Activated B cell treated with CpG ODN at 0.5 μM for 24 hours (primary cell): ENCODE data around the gene MYZAP. TPM values are rescaled to one million over a fixed set of nuclear protein-coding genes. Genes with fewer than 3 reads are reported as not detected.

Experiments
- ATAC-seq: fragments of 200-7000 bp; cut with Tn5 transposase; one replicate; pipeline ENCODE4 v1.10.0; 2021; ENCODE audit warnings: low read depth, mild to moderate bottlenecking, moderate library complexity
- CTCF ChIA-PET: fragments of 350-600 bp; sonication (Branson Sonifier 250); formaldehyde crosslinking; loops from one replicate; lab custom pipeline; 2021; ENCODE audit warnings: antibody characterized with exemption; lab: Charles Lee
- POLR2A ChIA-PET: fragments of 350-600 bp; sonication (Branson Sonifier 250); formaldehyde crosslinking; loops from one replicate; lab custom pipeline; 2021; ENCODE audit warnings: antibody characterized with exemption; lab: Charles Lee
- DNase-seq: peaks from one replicate; pipeline ENCODE4 v3.0.0; 2022
- H3K27ac Mint-ChIP-seq: one replicate; pipeline ENCODE4 v1.8.0; 2020; ENCODE audit warnings: mixed read lengths
- H3K27me3 Mint-ChIP-seq: one replicate; pipeline ENCODE4 v1.8.0; 2021; ENCODE audit warnings: mixed read lengths
- H3K36me3 Mint-ChIP-seq: one replicate; pipeline ENCODE4 v1.8.0; 2021; ENCODE audit warnings: low read depth, mixed read lengths
- H3K4me1 Mint-ChIP-seq: one replicate; pipeline ENCODE4 v1.8.0; 2021; ENCODE audit warnings: mixed read lengths
- H3K4me3 Mint-ChIP-seq: one replicate; pipeline ENCODE4 v1.8.0; 2020; ENCODE audit warnings: mild to moderate bottlenecking, mixed read lengths
- H3K9me3 Mint-ChIP-seq: one replicate; pipeline ENCODE4 v1.8.0; 2020; ENCODE audit warnings: mixed read lengths
- CTCF ChIP-seq: fragments of 200-600 bp; IDR thresholded peaks from one replicate; pipeline ENCODE4 v1.8.0; 2022; ENCODE audit warnings: antibody characterized with exemption, mild to moderate bottlenecking
- intact Hi-C: fragments of 100-400 bp; cut with micrococcal nuclease; formaldehyde crosslinking; loops from one replicate; pipeline ENCODE4 v1.15.1; 2024
- total RNA-seq: library from RNA; stranded (reverse); gene quantifications from 2 replicates; pipeline ENCODE4 v1.2.3, GENCODE V29; 2022

The MYZAP gene
- total RNA-seq, 1 donor from 2014 or later, result 1.00 TPM

GRCh38 chr15:57578288-57578900 is 13.3 kb upstream of the MYZAP start:
- Mint-ChIP-seq H3K4me3 (no peak overlapping the region), H3K27ac (no peak overlapping the region), H3K36me3 (peaks cover 2% of the 10 kb centered on the region), H3K27me3 (peaks cover 31% of the 10 kb centered on the region), H3K9me3 (peaks cover 6% of the 10 kb centered on the region), H3K4me1 (no peaks in the 10 kb centered on the region)
- intact Hi-C loops, result no loop called here
- POLR2A ChIA-PET, result no interaction called here
- TF ChIP-seq CTCF, result no peak
- DNase-seq (no peak), ATAC-seq (no peak)
- CTCF ChIA-PET, result no interaction called here

DNA sequence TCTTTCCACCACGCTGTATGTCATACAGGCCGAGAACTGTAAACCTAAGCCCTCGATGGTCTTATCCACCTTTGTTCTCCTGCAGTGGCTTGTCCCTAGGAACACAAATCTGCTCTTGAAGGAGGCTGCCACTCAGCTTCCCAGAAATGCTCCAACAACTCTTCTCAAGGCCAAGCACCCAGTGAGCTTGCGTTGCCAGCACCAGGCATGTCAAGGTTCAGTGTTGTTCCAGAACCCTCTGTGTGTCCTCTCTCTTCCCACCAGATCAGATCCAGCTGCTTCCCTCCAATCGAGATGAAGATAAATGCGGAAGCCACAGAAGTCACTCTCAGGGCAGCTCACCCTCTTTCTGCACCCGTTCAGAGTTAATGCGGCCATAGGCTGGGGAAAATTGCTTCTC is 11.3 kb upstream of the MYZAP start:
- intact Hi-C loops, result no loop called here
- peaks cover 5% of the 10 kb centered on the region for H3K36me3 Mint-ChIP-seq
- no peak for TF ChIP-seq CTCF
- ATAC-seq, result no peak
- H3K9me3 Mint-ChIP-seq, result peaks cover 9% of the 10 kb centered on the region
- peaks cover 4% of the 10 kb centered on the region for H3K4me1 Mint-ChIP-seq
- peaks cover 31% of the 10 kb centered on the region for H3K27me3 Mint-ChIP-seq
- H3K27ac Mint-ChIP-seq, result no peak overlapping the region
- no peak overlapping the region for H3K4me3 Mint-ChIP-seq
- ChIA-PET POLR2A (no interaction called here), CTCF (no interaction called here)
- DNase-seq, result no peak

DNA sequence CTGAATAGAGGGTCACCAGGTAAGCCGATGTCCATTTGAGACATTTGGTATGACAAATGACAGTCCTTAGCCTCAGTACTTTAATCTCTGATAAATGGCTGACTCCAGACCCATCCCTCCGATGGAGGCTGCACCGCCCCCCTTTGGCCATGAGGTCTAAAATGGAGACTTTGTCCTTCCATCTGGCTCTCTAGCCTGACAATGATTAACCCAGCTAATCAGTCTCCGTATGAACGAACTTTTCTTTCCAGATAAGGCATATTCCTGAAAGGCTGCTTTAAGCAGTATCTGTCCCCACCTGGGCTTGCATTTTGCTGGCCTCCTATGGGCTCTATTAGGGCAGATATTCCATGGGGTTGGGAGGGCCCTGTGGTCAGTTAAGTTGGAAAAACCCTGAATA is 10.8 kb upstream of the MYZAP start:
- TF ChIP-seq CTCF, result no peak
- intact Hi-C loops, result no loop called here
- peaks cover 9% of the 10 kb centered on the region for H3K9me3 Mint-ChIP-seq
- H3K4me3 Mint-ChIP-seq, result no peak overlapping the region
- ChIA-PET CTCF (no interaction called here), POLR2A (no interaction called here)
- H3K36me3 Mint-ChIP-seq, result peaks cover 5% of the 10 kb centered on the region
- peaks cover 8% of the 10 kb centered on the region for H3K4me1 Mint-ChIP-seq
- peaks cover 31% of the 10 kb centered on the region for H3K27me3 Mint-ChIP-seq
- ATAC-seq (no peak), DNase-seq (no peak)
- no peak overlapping the region for H3K27ac Mint-ChIP-seq

DNA sequence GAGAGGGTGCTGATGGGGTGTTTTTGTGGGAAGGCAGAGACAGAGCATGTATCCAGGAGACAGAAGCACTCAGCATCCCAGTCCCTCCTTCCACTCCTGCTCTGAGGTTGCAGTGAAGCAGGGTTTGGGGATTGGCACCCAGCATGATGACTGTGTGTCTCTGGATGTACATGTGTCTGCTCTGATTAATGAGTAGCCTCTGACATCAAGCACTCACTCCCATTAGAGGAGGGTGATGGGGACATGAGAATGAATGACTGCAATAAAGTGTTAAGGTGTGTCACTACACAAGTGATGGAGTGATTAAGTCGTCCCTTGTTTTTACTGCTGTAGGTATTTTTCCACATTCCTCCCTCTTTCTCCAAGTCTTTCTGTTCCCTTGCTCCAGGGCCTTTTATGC is 9.6 kb upstream of the MYZAP start:
- Mint-ChIP-seq H3K4me1 (peaks cover 20% of the 10 kb centered on the region), H3K27ac (no peak overlapping the region), H3K9me3 (peaks cover 9% of the 10 kb centered on the region), H3K27me3 (peaks cover 31% of the 10 kb centered on the region), H3K36me3 (peaks cover 5% of the 10 kb centered on the region), H3K4me3 (no peak overlapping the region)
- DNase-seq, result no peak
- ATAC-seq, result no peak
- POLR2A ChIA-PET, result no interaction called here
- CTCF ChIA-PET, result no interaction called here
- intact Hi-C loops, result no loop called here
- no peak for TF ChIP-seq CTCF

GRCh38 chr15:57583282-57583681 is 8.4 kb upstream of the MYZAP start:
- TF ChIP-seq CTCF, result no peak
- Mint-ChIP-seq H3K36me3 (peaks cover 5% of the 10 kb centered on the region), H3K4me3 (no peak overlapping the region), H3K27ac (no peak overlapping the region), H3K4me1 (peaks cover 32% of the 10 kb centered on the region), H3K9me3 (peaks cover 12% of the 10 kb centered on the region), H3K27me3 (peaks cover 27% of the 10 kb centered on the region)
- ChIA-PET POLR2A (no interaction called here), CTCF (no interaction called here)
- DNase-seq (no peak), ATAC-seq (no peak)
- intact Hi-C loops, result no loop called here
